ENCODE data around the gene MRTFB. TPM values are rescaled to one million over a fixed set of nuclear protein-coding genes. Genes with fewer than 3 reads are reported as not detected.
A peak's percentile ranks its signal among the peaks of the same experiment; 100 is the strongest.
"Not testable (repeated sequence)": the region's sequence is repeated elsewhere in the genome, so short reads cannot be mapped to it uniquely, and the experiment has no call there.

Gene MRTFB, protein sequence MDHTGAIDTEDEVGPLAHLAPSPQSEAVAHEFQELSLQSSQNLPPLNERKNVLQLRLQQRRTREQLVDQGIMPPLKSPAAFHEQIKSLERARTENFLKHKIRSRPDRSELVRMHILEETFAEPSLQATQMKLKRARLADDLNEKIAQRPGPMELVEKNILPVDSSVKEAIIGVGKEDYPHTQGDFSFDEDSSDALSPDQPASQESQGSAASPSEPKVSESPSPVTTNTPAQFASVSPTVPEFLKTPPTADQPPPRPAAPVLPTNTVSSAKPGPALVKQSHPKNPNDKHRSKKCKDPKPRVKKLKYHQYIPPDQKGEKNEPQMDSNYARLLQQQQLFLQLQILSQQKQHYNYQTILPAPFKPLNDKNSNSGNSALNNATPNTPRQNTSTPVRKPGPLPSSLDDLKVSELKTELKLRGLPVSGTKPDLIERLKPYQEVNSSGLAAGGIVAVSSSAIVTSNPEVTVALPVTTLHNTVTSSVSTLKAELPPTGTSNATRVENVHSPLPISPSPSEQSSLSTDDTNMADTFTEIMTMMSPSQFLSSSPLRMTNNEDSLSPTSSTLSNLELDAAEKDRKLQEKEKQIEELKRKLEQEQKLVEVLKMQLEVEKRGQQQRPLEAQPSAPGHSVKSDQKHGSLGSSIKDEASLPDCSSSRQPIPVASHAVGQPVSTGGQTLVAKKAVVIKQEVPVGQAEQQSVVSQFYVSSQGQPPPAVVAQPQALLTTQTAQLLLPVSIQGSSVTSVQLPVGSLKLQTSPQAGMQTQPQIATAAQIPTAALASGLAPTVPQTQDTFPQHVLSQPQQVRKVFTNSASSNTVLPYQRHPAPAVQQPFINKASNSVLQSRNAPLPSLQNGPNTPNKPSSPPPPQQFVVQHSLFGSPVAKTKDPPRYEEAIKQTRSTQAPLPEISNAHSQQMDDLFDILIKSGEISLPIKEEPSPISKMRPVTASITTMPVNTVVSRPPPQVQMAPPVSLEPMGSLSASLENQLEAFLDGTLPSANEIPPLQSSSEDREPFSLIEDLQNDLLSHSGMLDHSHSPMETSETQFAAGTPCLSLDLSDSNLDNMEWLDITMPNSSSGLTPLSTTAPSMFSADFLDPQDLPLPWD
- polyA plus RNA-seq (2011; rRNA removed) (6.0 and 6.2 TPM in 2 replicates), polyA minus RNA-seq (2011; rRNA and poly(A)+ RNA removed) (8.5 and 11.1 TPM in 2 replicates)

GRCh38 chr16:14070877-14071575 lies at the start of gene MRTFB:
Gene MRTFB, plus strand, starts transcription at chr16:14071319. Its CDS starts 69,288 bp downstream, at chr16:14140607.
- no peak for TF ChIP-seq CTCF (IDR thresholded peaks at IDR 0.05; ENCODE audit: insufficient read depth, low read depth, low read length)
- no peaks in the 10 kb centered on the region for H3K36me3 ChIP-seq (ENCODE audit: control insufficient read depth, insufficient read depth, low read length)
- CTCF ChIA-PET = no interaction called here
- POLR2A ChIA-PET = no interaction called here
- DNase-seq (ENCODE audit: low read depth) = no peak
- peak within 1 kb of the TSS; percentile 93 for H3K4me3 ChIP-seq (ENCODE audit: low read depth, low read length)
- H3K27me3 ChIP-seq (ENCODE audit: control insufficient read depth, insufficient read depth, low read length) = no peaks in the 10 kb centered on the region

GRCh38 chr16:14023526-14023925 lies 47.6 kb upstream of the MRTFB start:
- H3K4me3 ChIP-seq (ENCODE audit: low read depth, low read length); H3K36me3 ChIP-seq (ENCODE audit: control insufficient read depth, insufficient read depth, low read length); DNase-seq (ENCODE audit: low read depth); H3K27me3 ChIP-seq (ENCODE audit: control insufficient read depth, insufficient read depth, low read length): not testable (repeated sequence)
- ChIA-PET POLR2A (interaction anchor here (0.6 kb wide), 1 partner anchor 32 kb away, joined by 3 read pairs; no protein-coding TSS in a partner anchor), CTCF (interaction anchor here (1.2 kb wide), 1 partner anchor 8 kb away, joined by 3 read pairs; no protein-coding TSS in a partner anchor)

DNA sequence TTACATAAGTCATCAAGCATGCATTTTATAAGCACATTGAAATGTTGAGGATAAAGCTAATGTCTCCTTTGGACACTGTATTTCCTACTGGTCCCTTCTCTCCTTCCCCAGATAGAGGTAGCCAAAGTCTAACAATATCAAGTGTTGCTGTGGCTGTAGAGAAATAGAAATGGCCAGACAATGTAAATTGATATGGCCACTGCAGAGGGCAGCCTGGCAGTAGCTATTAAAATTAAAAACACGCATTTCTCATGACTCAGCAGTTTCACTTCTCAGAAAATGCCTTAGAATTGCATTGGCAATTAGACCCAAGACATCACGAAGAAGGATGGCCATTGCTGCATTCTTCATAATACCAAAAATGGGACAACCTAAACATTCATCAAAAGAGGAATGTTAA lies 46.8 kb upstream of the MRTFB start:
- ChIA-PET CTCF (interaction anchor here (1.2 to 1.7 kb wide), 2 partner anchors 8 to 10 kb away, joined by 3 read pairs; no protein-coding TSS in a partner anchor), POLR2A (interaction anchor here (0.6 kb wide), 1 partner anchor 32 kb away, joined by 3 read pairs; no protein-coding TSS in a partner anchor)
- DNase-seq (ENCODE audit: low read depth) = no peak
- H3K27me3 ChIP-seq (ENCODE audit: control insufficient read depth, insufficient read depth, low read length) = 0 out of 2 replicates have a peak, but pooled peaks cover 3% of the 10 kb centered on the region
- H3K36me3 ChIP-seq (ENCODE audit: control insufficient read depth, insufficient read depth, low read length) = no peaks in the 10 kb centered on the region
- no peak overlapping the region for H3K4me3 ChIP-seq (ENCODE audit: low read depth, low read length)
- TF ChIP-seq CTCF (IDR thresholded peaks at IDR 0.05; ENCODE audit: insufficient read depth, low read depth, low read length) = no peak

- ChIA-PET POLR2A (no interaction called here), CTCF (no interaction called here)
- TF ChIP-seq CTCF (IDR thresholded peaks at IDR 0.05; ENCODE audit: insufficient read depth, low read depth, low read length) = no peak
These were observed 44.4 kb upstream of the MRTFB start for GRCh38 chr16:14026572-14027285.

More at GRCh38 chr16:14026572-14027285, 44.4 kb upstream of the MRTFB start:
- H3K4me3 ChIP-seq (ENCODE audit: low read depth, low read length) = no peak overlapping the region
- H3K27me3 ChIP-seq (ENCODE audit: control insufficient read depth, insufficient read depth, low read length) = 0 out of 2 replicates have a peak, but pooled peaks cover 2% of the 10 kb centered on the region
- no peaks in the 10 kb centered on the region for H3K36me3 ChIP-seq (ENCODE audit: control insufficient read depth, insufficient read depth, low read length)
- no peak for DNase-seq (ENCODE audit: low read depth)
